Suprapubic skin (tissue), 4 donors: ENCODE measurements around the gene LRG1.

Experiments used
- POLR2A ChIP-seq, 2 donors: fragments of 450-650 bp; IDR thresholded peaks; one replicate each; pipeline ENCODE4 v1.6.1; 2017; ENCODE audit warnings: antibody characterized with exemption in 2 of 2, mild to moderate bottlenecking in 2 of 2, moderate library complexity in 2 of 2
- POLR2AphosphoS5 ChIP-seq, 3 donors: sonication (generic); formaldehyde crosslinking; IDR thresholded peaks; one replicate each; pipeline ENCODE4 v1.6.1; 2017; ENCODE audit warnings: antibody characterized with exemption in 3 of 3

DNA sequence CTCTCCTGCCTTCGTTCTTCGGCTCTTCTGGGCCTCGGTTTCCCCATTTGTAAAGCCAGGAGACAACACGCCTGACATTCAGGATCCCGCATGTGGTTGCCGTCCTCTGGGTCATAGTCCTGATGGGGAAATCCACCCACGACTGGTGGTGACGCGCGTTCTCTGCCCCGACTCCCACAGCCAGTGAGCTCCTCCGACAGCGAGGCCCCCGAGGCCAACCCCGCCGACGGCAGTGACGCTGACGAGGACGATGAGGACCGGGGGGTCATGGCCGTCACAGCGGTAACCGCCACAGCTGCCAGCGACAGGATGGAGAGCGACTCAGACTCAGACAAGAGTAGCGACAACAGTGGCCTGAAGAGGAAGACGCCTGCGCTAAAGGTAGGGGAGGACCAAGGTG is 51.3 kb downstream of the LRG1 start:
- TF ChIP-seq POLR2AphosphoS5 (IDR thresholded peaks at IDR 0.05) = no peak
- TF ChIP-seq POLR2A (IDR thresholded peaks at IDR 0.05) = no peak
